HEK293 (cell line): ENCODE measurements around the gene MRPL11.

Source experiments
- GLI2 ChIP-seq: fragments of 450-650 bp; formaldehyde crosslinking; IDR thresholded peaks from 2 replicates; pipeline ENCODE4; 2017; ENCODE audit warnings: missing biosample characterization, missing genetic modification characterization, low read depth, borderline replicate concordance
- KLF16 ChIP-seq: fragments of 450-650 bp; formaldehyde crosslinking; IDR thresholded peaks from 2 replicates; pipeline ENCODE4 v1.5.1; 2017; ENCODE audit warnings: missing biosample characterization, missing genetic modification characterization
- OSR2 ChIP-seq: fragments of 450-650 bp; formaldehyde crosslinking; IDR thresholded peaks from 2 replicates; pipeline ENCODE4 v1.5.1; 2016; ENCODE audit warnings: missing biosample characterization, missing genetic modification characterization
- SP7 ChIP-seq: fragments of 450-650 bp; formaldehyde crosslinking; IDR thresholded peaks from 2 replicates; pipeline ENCODE4 v1.5.1; 2016; ENCODE audit warnings: missing biosample characterization, missing genetic modification characterization
- ZBTB48 ChIP-seq: fragments of 450-650 bp; formaldehyde crosslinking; IDR thresholded peaks from 2 replicates; pipeline ENCODE4 v1.5.1; 2016; ENCODE audit warnings: missing biosample characterization, missing genetic modification characterization
- ZBTB8A ChIP-seq: fragments of 450-650 bp; formaldehyde crosslinking; IDR thresholded peaks from 2 replicates; pipeline ENCODE4 v1.5.1; 2016; ENCODE audit warnings: missing biosample characterization, missing genetic modification characterization
- ZNF140 ChIP-seq: fragments of 450-650 bp; formaldehyde crosslinking; IDR thresholded peaks from 2 replicates; pipeline ENCODE4 v1.5.1; 2016; ENCODE audit warnings: missing biosample characterization, missing genetic modification characterization
- ZNF174 ChIP-seq: fragments of 450-650 bp; formaldehyde crosslinking; IDR thresholded peaks from 2 replicates; pipeline ENCODE4 v1.5.0; 2017; ENCODE audit warnings: missing biosample characterization, mild to moderate bottlenecking, missing genetic modification characterization
- ZNF202 ChIP-seq: fragments of 450-650 bp; formaldehyde crosslinking; IDR thresholded peaks from 2 replicates; pipeline ENCODE4 v1.5.1; 2016; ENCODE audit warnings: missing biosample characterization, missing genetic modification characterization, borderline replicate concordance
- ZNF221 ChIP-seq: fragments of 450-650 bp; formaldehyde crosslinking; IDR thresholded peaks from 2 replicates; pipeline ENCODE4 v1.5.1; 2017; ENCODE audit warnings: missing biosample characterization, missing genetic modification characterization, borderline replicate concordance
- ZNF394 ChIP-seq: fragments of 450-650 bp; formaldehyde crosslinking; IDR thresholded peaks from 2 replicates; pipeline ENCODE4 v1.5.1; 2016; ENCODE audit warnings: missing biosample characterization, missing genetic modification characterization, mild to moderate bottlenecking, moderate library complexity, borderline replicate concordance
- ZNF404 ChIP-seq: fragments of 450-650 bp; formaldehyde crosslinking; IDR thresholded peaks from 2 replicates; pipeline ENCODE4 v1.5.1; 2017; ENCODE audit warnings: missing biosample characterization, missing genetic modification characterization
- ZNF560 ChIP-seq: fragments of 450-650 bp; formaldehyde crosslinking; IDR thresholded peaks from 2 replicates; pipeline ENCODE4 v1.5.1; 2017; ENCODE audit warnings: missing biosample characterization, missing genetic modification characterization, borderline replicate concordance
- ZNF571 ChIP-seq: fragments of 450-650 bp; formaldehyde crosslinking; IDR thresholded peaks from 2 replicates; pipeline ENCODE4 v1.5.0; 2017; ENCODE audit warnings: missing biosample characterization, missing genetic modification characterization
- ZNF658 ChIP-seq: fragments of 450-650 bp; formaldehyde crosslinking; IDR thresholded peaks from 2 replicates; pipeline ENCODE4; 2016; ENCODE audit warnings: missing biosample characterization, missing genetic modification characterization
- ZNF664 ChIP-seq: fragments of 450-650 bp; formaldehyde crosslinking; IDR thresholded peaks from 2 replicates; pipeline ENCODE4 v1.5.1; 2016; ENCODE audit warnings: missing biosample characterization, missing genetic modification characterization
- ZNF670 ChIP-seq: fragments of 450-650 bp; formaldehyde crosslinking; IDR thresholded peaks from 2 replicates; pipeline ENCODE4 v1.5.1; 2016; ENCODE audit warnings: missing biosample characterization, missing genetic modification characterization, low read depth
- ZNF776 ChIP-seq: fragments of 450-650 bp; formaldehyde crosslinking; IDR thresholded peaks from 2 replicates; pipeline ENCODE4 v1.5.0; 2017; ENCODE audit warnings: missing biosample characterization, missing genetic modification characterization, borderline replicate concordance
- ZNF843 ChIP-seq: fragments of 450-650 bp; formaldehyde crosslinking; IDR thresholded peaks from 2 replicates; pipeline ENCODE4 v1.5.1; 2016; ENCODE audit warnings: missing biosample characterization, missing genetic modification characterization
- TF ChIP-seq, protein P1 (sequence below): fragments of 450-650 bp; formaldehyde crosslinking; IDR thresholded peaks from 2 replicates; pipeline ENCODE4 v1.5.1; 2016; ENCODE audit warnings: missing biosample characterization, missing genetic modification characterization
- TF ChIP-seq, protein P2 (sequence below): fragments of 450-650 bp; formaldehyde crosslinking; IDR thresholded peaks from 2 replicates; pipeline ENCODE4 v1.5.1; 2016; ENCODE audit warnings: missing biosample characterization, missing genetic modification characterization
- TF ChIP-seq, protein P3 (sequence below): fragments of 450-650 bp; formaldehyde crosslinking; IDR thresholded peaks from 2 replicates; pipeline ENCODE4 v1.5.1; 2016; ENCODE audit warnings: missing biosample characterization, missing genetic modification characterization
- TF ChIP-seq, protein P4 (sequence below): fragments of 450-650 bp; formaldehyde crosslinking; IDR thresholded peaks from 2 replicates; pipeline ENCODE4 v1.5.1; 2016; ENCODE audit warnings: missing biosample characterization, missing genetic modification characterization
- TF ChIP-seq, protein P5 (sequence below): fragments of 450-650 bp; formaldehyde crosslinking; IDR thresholded peaks from 2 replicates; pipeline ENCODE4; 2016; ENCODE audit warnings: missing biosample characterization, missing genetic modification characterization
- TF ChIP-seq, protein P6 (sequence below): fragments of 450-650 bp; formaldehyde crosslinking; IDR thresholded peaks from 2 replicates; pipeline ENCODE4 v1.5.1; 2016; ENCODE audit warnings: missing biosample characterization, missing genetic modification characterization
- TF ChIP-seq, protein P7 (sequence below): fragments of 450-650 bp; formaldehyde crosslinking; IDR thresholded peaks from 2 replicates; pipeline ENCODE4 v1.5.1; 2016; ENCODE audit warnings: missing biosample characterization, missing genetic modification characterization

The MRPL11 gene

DNA sequence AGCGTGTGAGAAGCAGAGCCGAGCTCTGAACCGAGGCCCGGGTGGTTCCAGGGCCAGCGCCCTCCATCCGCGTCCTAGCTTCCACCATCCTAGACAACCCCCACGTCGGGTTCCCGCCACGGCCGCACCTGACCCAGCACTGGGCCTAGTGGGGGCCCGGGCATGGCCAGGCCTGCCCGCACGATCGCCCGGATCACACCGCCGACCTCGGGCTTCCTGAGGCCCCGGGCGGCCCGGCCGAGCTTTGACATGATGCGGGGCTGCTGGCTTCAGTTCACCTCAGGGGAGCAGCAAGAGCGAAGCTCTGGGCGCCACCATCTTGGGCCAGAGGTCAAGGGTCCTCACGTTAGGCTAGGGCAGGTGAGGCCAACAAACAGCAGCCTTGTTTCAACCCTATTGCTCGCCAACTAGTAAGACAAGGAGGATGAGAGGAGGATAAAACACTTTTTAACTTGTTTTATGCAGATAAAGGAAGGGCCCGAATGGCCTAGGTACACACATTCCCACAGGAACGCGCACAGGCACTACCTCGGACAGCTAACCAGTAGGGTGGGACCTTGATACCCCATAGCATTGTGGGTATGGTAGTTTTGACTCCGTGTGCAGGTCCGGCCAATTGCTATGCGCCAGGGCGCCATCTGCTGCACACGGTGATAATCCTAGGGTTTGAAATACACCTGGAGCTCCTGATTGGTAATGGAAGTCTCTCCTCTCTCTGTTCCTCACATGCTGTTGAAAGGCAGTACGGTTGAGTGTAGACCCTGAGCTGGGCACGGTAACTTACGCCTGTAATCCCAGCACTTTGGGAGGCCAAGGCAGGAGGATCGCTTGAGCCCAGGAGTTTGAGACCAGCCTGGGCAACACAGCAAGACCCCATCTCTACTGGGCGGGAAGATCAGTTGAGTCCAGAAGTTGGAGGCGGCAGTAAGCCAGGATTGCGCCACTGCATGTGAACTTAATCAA, at the start of gene MRPL11 (continued):
- TF ChIP-seq, protein P1, sequence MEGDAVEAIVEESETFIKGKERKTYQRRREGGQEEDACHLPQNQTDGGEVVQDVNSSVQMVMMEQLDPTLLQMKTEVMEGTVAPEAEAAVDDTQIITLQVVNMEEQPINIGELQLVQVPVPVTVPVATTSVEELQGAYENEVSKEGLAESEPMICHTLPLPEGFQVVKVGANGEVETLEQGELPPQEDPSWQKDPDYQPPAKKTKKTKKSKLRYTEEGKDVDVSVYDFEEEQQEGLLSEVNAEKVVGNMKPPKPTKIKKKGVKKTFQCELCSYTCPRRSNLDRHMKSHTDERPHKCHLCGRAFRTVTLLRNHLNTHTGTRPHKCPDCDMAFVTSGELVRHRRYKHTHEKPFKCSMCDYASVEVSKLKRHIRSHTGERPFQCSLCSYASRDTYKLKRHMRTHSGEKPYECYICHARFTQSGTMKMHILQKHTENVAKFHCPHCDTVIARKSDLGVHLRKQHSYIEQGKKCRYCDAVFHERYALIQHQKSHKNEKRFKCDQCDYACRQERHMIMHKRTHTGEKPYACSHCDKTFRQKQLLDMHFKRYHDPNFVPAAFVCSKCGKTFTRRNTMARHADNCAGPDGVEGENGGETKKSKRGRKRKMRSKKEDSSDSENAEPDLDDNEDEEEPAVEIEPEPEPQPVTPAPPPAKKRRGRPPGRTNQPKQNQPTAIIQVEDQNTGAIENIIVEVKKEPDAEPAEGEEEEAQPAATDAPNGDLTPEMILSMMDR (tag by site-specific recombination), result peak; percentile 71
- TF ChIP-seq, protein P2, sequence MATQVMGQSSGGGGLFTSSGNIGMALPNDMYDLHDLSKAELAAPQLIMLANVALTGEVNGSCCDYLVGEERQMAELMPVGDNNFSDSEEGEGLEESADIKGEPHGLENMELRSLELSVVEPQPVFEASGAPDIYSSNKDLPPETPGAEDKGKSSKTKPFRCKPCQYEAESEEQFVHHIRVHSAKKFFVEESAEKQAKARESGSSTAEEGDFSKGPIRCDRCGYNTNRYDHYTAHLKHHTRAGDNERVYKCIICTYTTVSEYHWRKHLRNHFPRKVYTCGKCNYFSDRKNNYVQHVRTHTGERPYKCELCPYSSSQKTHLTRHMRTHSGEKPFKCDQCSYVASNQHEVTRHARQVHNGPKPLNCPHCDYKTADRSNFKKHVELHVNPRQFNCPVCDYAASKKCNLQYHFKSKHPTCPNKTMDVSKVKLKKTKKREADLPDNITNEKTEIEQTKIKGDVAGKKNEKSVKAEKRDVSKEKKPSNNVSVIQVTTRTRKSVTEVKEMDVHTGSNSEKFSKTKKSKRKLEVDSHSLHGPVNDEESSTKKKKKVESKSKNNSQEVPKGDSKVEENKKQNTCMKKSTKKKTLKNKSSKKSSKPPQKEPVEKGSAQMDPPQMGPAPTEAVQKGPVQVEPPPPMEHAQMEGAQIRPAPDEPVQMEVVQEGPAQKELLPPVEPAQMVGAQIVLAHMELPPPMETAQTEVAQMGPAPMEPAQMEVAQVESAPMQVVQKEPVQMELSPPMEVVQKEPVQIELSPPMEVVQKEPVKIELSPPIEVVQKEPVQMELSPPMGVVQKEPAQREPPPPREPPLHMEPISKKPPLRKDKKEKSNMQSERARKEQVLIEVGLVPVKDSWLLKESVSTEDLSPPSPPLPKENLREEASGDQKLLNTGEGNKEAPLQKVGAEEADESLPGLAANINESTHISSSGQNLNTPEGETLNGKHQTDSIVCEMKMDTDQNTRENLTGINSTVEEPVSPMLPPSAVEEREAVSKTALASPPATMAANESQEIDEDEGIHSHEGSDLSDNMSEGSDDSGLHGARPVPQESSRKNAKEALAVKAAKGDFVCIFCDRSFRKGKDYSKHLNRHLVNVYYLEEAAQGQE (tag by site-specific recombination), result 0 out of 2 replicates have a peak, but pooled peaks have one; percentile 49
- TF ChIP-seq, protein P3, sequence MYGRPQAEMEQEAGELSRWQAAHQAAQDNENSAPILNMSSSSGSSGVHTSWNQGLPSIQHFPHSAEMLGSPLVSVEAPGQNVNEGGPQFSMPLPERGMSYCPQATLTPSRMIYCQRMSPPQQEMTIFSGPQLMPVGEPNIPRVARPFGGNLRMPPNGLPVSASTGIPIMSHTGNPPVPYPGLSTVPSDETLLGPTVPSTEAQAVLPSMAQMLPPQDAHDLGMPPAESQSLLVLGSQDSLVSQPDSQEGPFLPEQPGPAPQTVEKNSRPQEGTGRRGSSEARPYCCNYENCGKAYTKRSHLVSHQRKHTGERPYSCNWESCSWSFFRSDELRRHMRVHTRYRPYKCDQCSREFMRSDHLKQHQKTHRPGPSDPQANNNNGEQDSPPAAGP (tag by site-specific recombination), result peak; percentile 82
- TF ChIP-seq ZNF776 (no peak), KLF16 (tag by site-specific recombination) (0 out of 2 replicates have a peak, but pooled peaks have one; percentile 24), OSR2 (tag by site-specific recombination) (no peak), SP7 (tag by site-specific recombination) (peak; percentile 81), ZNF664 (tag by site-specific recombination) (peak; percentile 56; the same call in 1 of the 2 replicates), ZNF174 (tag by site-specific recombination) (no peak), ZBTB8A (tag by site-specific recombination) (peak; percentile 30; the same call in 1 of the 2 replicates), ZNF571 (tag by site-specific recombination) (no peak), ZNF394 (tag by site-specific recombination) (peak; percentile 42; the same call in 1 of the 2 replicates), ZNF404 (tag by site-specific recombination) (no peak), GLI2 (tag by site-specific recombination) (no peak), ZNF560 (no peak), ZNF670 (tag by site-specific recombination) (no peak), ZNF202 (tag by site-specific recombination) (no peak), ZNF140 (tag by site-specific recombination) (no peak), ZNF843 (tag by site-specific recombination) (no peak), ZNF221 (tag by site-specific recombination) (no peak), ZNF658 (tag by site-specific recombination) (no peak), ZBTB48 (tag by site-specific recombination) (0 out of 2 replicates have a peak, but pooled peaks have one; percentile 15)
- TF ChIP-seq, protein P4, sequence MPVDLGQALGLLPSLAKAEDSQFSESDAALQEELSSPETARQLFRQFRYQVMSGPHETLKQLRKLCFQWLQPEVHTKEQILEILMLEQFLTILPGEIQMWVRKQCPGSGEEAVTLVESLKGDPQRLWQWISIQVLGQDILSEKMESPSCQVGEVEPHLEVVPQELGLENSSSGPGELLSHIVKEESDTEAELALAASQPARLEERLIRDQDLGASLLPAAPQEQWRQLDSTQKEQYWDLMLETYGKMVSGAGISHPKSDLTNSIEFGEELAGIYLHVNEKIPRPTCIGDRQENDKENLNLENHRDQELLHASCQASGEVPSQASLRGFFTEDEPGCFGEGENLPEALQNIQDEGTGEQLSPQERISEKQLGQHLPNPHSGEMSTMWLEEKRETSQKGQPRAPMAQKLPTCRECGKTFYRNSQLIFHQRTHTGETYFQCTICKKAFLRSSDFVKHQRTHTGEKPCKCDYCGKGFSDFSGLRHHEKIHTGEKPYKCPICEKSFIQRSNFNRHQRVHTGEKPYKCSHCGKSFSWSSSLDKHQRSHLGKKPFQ (tag by site-specific recombination), result no peak
- TF ChIP-seq, protein P5, sequence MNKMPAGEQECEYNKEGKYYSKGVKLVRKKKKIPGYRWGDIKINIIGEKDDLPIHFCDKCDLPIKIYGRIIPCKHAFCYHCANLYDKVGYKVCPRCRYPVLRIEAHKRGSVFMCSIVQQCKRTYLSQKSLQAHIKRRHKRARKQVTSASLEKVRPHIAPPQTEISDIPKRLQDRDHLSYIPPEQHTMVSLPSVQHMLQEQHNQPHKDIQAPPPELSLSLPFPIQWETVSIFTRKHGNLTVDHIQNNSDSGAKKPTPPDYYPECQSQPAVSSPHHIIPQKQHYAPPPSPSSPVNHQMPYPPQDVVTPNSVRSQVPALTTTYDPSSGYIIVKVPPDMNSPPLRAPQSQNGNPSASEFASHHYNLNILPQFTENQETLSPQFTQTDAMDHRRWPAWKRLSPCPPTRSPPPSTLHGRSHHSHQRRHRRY, result no peak
- TF ChIP-seq, protein P6, sequence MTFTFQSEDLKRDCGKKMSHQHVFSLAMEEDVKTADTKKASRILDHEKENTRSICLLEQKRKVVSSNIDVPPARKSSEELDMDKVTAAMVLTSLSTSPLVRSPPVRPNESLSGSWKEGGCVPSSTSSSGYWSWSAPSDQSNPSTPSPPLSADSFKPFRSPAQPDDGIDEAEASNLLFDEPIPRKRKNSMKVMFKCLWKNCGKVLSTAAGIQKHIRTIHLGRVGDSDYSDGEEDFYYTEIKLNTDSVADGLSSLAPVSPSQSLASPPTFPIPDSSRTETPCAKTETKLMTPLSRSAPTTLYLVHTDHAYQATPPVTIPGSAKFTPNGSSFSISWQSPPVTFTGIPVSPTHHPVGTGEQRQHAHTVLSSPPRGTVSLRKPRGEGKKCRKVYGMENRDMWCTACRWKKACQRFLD, result no peak
- TF ChIP-seq, protein P7, sequence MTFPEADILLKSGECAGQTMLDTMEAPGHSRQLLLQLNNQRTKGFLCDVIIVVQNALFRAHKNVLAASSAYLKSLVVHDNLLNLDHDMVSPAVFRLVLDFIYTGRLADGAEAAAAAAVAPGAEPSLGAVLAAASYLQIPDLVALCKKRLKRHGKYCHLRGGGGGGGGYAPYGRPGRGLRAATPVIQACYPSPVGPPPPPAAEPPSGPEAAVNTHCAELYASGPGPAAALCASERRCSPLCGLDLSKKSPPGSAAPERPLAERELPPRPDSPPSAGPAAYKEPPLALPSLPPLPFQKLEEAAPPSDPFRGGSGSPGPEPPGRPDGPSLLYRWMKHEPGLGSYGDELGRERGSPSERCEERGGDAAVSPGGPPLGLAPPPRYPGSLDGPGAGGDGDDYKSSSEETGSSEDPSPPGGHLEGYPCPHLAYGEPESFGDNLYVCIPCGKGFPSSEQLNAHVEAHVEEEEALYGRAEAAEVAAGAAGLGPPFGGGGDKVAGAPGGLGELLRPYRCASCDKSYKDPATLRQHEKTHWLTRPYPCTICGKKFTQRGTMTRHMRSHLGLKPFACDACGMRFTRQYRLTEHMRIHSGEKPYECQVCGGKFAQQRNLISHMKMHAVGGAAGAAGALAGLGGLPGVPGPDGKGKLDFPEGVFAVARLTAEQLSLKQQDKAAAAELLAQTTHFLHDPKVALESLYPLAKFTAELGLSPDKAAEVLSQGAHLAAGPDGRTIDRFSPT (tag by site-specific recombination), result no peak
